ENCODE results near the gene FRY. TPM values are rescaled to one million over a fixed set of nuclear protein-coding genes. Genes with fewer than 3 reads are reported as not detected.

Gene FRY
- total RNA-seq, 5 donors from 2014 or later (not counting 1 experiment from before 2014, with no cell fraction given) = 11.5 to 35.3 (median 15.2) TPM

- ChIA-PET CTCF (interaction anchor here (1.5 kb wide), 2 partner anchors 9 to 328 kb away, joined by 4 read pairs; no protein-coding TSS in a partner anchor), POLR2A (no interaction called here)
- H3K27me3 Mint-ChIP-seq = no peaks in the 10 kb centered on the region
- Histone ChIP-seq H3K36me3 (ENCODE audit: control insufficient read depth in 2 of 2, extremely low read depth in 1 of 2, insufficient read depth in 1 of 2, low read length in 1 of 2) (peaks cover 0 to 4% of the 10 kb centered on the region in 2 donors), H3K27me3 (replicated peaks in 1 of 2; ENCODE audit: control insufficient read depth in 2 of 2, extremely low read depth in 1 of 2, insufficient read depth in 2 of 2, low read length in 1 of 2) (no peaks in the 10 kb centered on the region), H3K9me3 (no peaks in the 10 kb centered on the region), H3K4me1 (ENCODE audit: control insufficient read depth in 1 of 2, extremely low read depth in 1 of 2, insufficient read depth in 2 of 2, low read length in 2 of 2) (peaks cover 0 to 4% of the 10 kb centered on the region in 2 experiments), H3K27ac (ENCODE audit: low read length) (no peak overlapping the region), H3K4me3 (ENCODE audit: control insufficient read depth in 1 of 2, extremely low read depth in 1 of 2, low read length in 1 of 2) (no peak overlapping the region)
- no peak overlapping the region for H3K27ac Mint-ChIP-seq
- DNase-seq (no peak), ATAC-seq (replicated peaks in 1 of 4) (no peak)
- no peaks in the 10 kb centered on the region for H3K9me3 Mint-ChIP-seq
- no CpG with 5 or more reads among the region's 6 CpGs for whole genome bisulfite sequencing (ENCODE audit: insufficient coverage)
- peaks cover 10% of the 10 kb centered on the region for H3K36me3 Mint-ChIP-seq
- no peak overlapping the region for H3K4me3 Mint-ChIP-seq
- peaks cover 10 to 13% (median 10%) of the 10 kb centered on the region in 3 donors for H3K4me1 Mint-ChIP-seq
Observed at GRCh38 chr13:32237681-32238080, 206.1 kb downstream of the FRY start.

GRCh38 chr13:32243695-32244094, 212.1 kb downstream of the FRY start:
- Mint-ChIP-seq H3K4me3 (no peak overlapping the region), H3K9me3 (no peaks in the 10 kb centered on the region), H3K27me3 (no peaks in the 10 kb centered on the region), H3K4me1 (no peaks in the 10 kb centered on the region), H3K27ac (no peak overlapping the region), H3K36me3 (peaks cover 9% of the 10 kb centered on the region)
- POLR2A ChIA-PET = no interaction called here
- H3K4me1 ChIP-seq (ENCODE audit: control insufficient read depth in 1 of 2, extremely low read depth in 1 of 2, insufficient read depth in 2 of 2, low read length in 2 of 2) = peaks cover 0 to 1% of the 10 kb centered on the region in 2 experiments
- DNase-seq = no peak
- H3K9me3 ChIP-seq = no peaks in the 10 kb centered on the region
- H3K27ac ChIP-seq (ENCODE audit: low read length) = no peak overlapping the region
- CTCF ChIA-PET = no interaction called here
- H3K4me3 ChIP-seq (ENCODE audit: control insufficient read depth in 1 of 2, extremely low read depth in 1 of 2, low read length in 1 of 2) = no peak overlapping the region
- 100% methylated on average over 2 of the region's 5 CpGs for WGBS (ENCODE audit: insufficient coverage)
- H3K36me3 ChIP-seq (ENCODE audit: control insufficient read depth in 2 of 2, extremely low read depth in 1 of 2, insufficient read depth in 1 of 2, low read length in 1 of 2) = no peaks in the 10 kb centered on the region
- H3K27me3 ChIP-seq (replicated peaks in 1 of 2; ENCODE audit: control insufficient read depth in 2 of 2, extremely low read depth in 1 of 2, insufficient read depth in 2 of 2, low read length in 1 of 2) = no peaks in the 10 kb centered on the region
- no peak for ATAC-seq (replicated peaks in 1 of 4)

- CTCF ChIA-PET = interaction anchor here in 1 of 2 donors (0.7 to 0.8 kb wide), 2 partner anchors 9 to 10 kb away, joined by 3 to 4 read pairs; no protein-coding TSS in a partner anchor
- Mint-ChIP-seq H3K4me1 (no peaks in the 10 kb centered on the region), H3K4me3 (no peak overlapping the region), H3K27me3 (no peaks in the 10 kb centered on the region), H3K27ac (no peak overlapping the region), H3K9me3 (no peaks in the 10 kb centered on the region), H3K36me3 (peaks cover 3% of the 10 kb centered on the region)
- Histone ChIP-seq H3K36me3 (ENCODE audit: control insufficient read depth in 2 of 2, extremely low read depth in 1 of 2, insufficient read depth in 1 of 2, low read length in 1 of 2) (peaks cover 0 to 11% of the 10 kb centered on the region in 2 donors), H3K27ac (ENCODE audit: low read length) (no peak overlapping the region), H3K4me3 (ENCODE audit: control insufficient read depth in 1 of 2, extremely low read depth in 1 of 2, low read length in 1 of 2) (no peak overlapping the region), H3K4me1 (ENCODE audit: control insufficient read depth in 1 of 2, extremely low read depth in 1 of 2, insufficient read depth in 2 of 2, low read length in 2 of 2) (peaks cover 0 to 6% of the 10 kb centered on the region in 2 experiments), H3K27me3 (replicated peaks in 1 of 2; ENCODE audit: control insufficient read depth in 2 of 2, extremely low read depth in 1 of 2, insufficient read depth in 2 of 2, low read length in 1 of 2) (no peaks in the 10 kb centered on the region), H3K9me3 (no peaks in the 10 kb centered on the region)
- ATAC-seq (replicated peaks in 1 of 4) (no peak), DNase-seq (no peak)
- POLR2A ChIA-PET = no interaction called here
- WGBS (ENCODE audit: insufficient coverage) = no CpG with 5 or more reads among the region's 5 CpGs
Observed at GRCh38 chr13:32245555-32245954, 214.0 kb downstream of the FRY start.

- peaks cover 5% of the 10 kb centered on the region for H3K36me3 Mint-ChIP-seq
- no peaks in the 10 kb centered on the region for H3K27me3 Mint-ChIP-seq
- H3K4me1 ChIP-seq (ENCODE audit: control insufficient read depth in 1 of 2, extremely low read depth in 1 of 2, insufficient read depth in 2 of 2, low read length in 2 of 2) = peaks cover 0 to 6% of the 10 kb centered on the region in 2 experiments
- ATAC-seq (replicated peaks in 1 of 4) (peak; percentile 27 to 35 (median 33)), DNase-seq (peak in 18 of 35 experiments; percentile 2 to 34 (median 10))
- H3K4me3 Mint-ChIP-seq = no peak overlapping the region
- H3K4me1 Mint-ChIP-seq = no peaks in the 10 kb centered on the region
- peaks cover 0 to 11% of the 10 kb centered on the region in 2 donors for H3K36me3 ChIP-seq (ENCODE audit: control insufficient read depth in 2 of 2, extremely low read depth in 1 of 2, insufficient read depth in 1 of 2, low read length in 1 of 2)
- no peaks in the 10 kb centered on the region for H3K9me3 Mint-ChIP-seq
- WGBS (ENCODE audit: insufficient coverage) = 78% methylated on average over 2 of the region's 2 CpGs
- ChIA-PET POLR2A (no interaction called here), CTCF (interaction anchor here (0.6 to 1.4 kb wide), 3 partner anchors 10 to 1292 kb away, joined by 3 to 5 read pairs (median 4); no protein-coding TSS in a partner anchor)
- H3K27ac Mint-ChIP-seq = no peak overlapping the region
- H3K9me3 ChIP-seq = no peaks in the 10 kb centered on the region
- no peaks in the 10 kb centered on the region for H3K27me3 ChIP-seq (replicated peaks in 1 of 2; ENCODE audit: control insufficient read depth in 2 of 2, extremely low read depth in 1 of 2, insufficient read depth in 2 of 2, low read length in 1 of 2)
- no peak overlapping the region for H3K27ac ChIP-seq (ENCODE audit: low read length)
- H3K4me3 ChIP-seq (ENCODE audit: control insufficient read depth in 1 of 2, extremely low read depth in 1 of 2, low read length in 1 of 2) = no peak overlapping the region
Observed at GRCh38 chr13:32246468-32246867, 214.9 kb downstream of the FRY start.

- Histone ChIP-seq H3K4me1 (ENCODE audit: control insufficient read depth in 1 of 2, extremely low read depth in 1 of 2, insufficient read depth in 2 of 2, low read length in 2 of 2) (peaks cover 0 to 6% of the 10 kb centered on the region in 2 experiments), H3K36me3 (ENCODE audit: control insufficient read depth in 2 of 2, extremely low read depth in 1 of 2, insufficient read depth in 1 of 2, low read length in 1 of 2) (peaks cover 0 to 11% of the 10 kb centered on the region in 2 donors), H3K9me3 (no peaks in the 10 kb centered on the region), H3K27ac (ENCODE audit: low read length) (no peak overlapping the region), H3K27me3 (replicated peaks in 1 of 2; ENCODE audit: control insufficient read depth in 2 of 2, extremely low read depth in 1 of 2, insufficient read depth in 2 of 2, low read length in 1 of 2) (no peaks in the 10 kb centered on the region), H3K4me3 (ENCODE audit: control insufficient read depth in 1 of 2, extremely low read depth in 1 of 2, low read length in 1 of 2) (no peak overlapping the region)
- Mint-ChIP-seq H3K27ac (no peak overlapping the region), H3K36me3 (peaks cover 5% of the 10 kb centered on the region), H3K4me3 (no peak overlapping the region), H3K9me3 (no peaks in the 10 kb centered on the region), H3K4me1 (no peaks in the 10 kb centered on the region), H3K27me3 (no peaks in the 10 kb centered on the region)
- CTCF ChIA-PET = no interaction called here
- DNase-seq (no peak), ATAC-seq (replicated peaks in 1 of 4) (no peak)
- WGBS (ENCODE audit: insufficient coverage) = no CpG with 5 or more reads among the region's 1 CpG
- POLR2A ChIA-PET = interaction anchor here in 1 of 2 donors (0.5 kb wide), 1 partner anchor 68 kb away, joined by 4 read pairs; no protein-coding TSS in a partner anchor
Observed at GRCh38 chr13:32247887-32248286, 216.3 kb downstream of the FRY start.

- Histone ChIP-seq H3K27me3 (replicated peaks in 1 of 2; ENCODE audit: control insufficient read depth in 2 of 2, extremely low read depth in 1 of 2, insufficient read depth in 2 of 2, low read length in 1 of 2) (no peaks in the 10 kb centered on the region), H3K9me3 (no peaks in the 10 kb centered on the region), H3K4me3 (ENCODE audit: control insufficient read depth in 1 of 2, extremely low read depth in 1 of 2, low read length in 1 of 2) (no peak overlapping the region), H3K36me3 (ENCODE audit: control insufficient read depth in 2 of 2, extremely low read depth in 1 of 2, insufficient read depth in 1 of 2, low read length in 1 of 2) (peaks cover 0 to 11% of the 10 kb centered on the region in 2 donors), H3K27ac (ENCODE audit: low read length) (no peak overlapping the region), H3K4me1 (ENCODE audit: control insufficient read depth in 1 of 2, extremely low read depth in 1 of 2, insufficient read depth in 2 of 2, low read length in 2 of 2) (peaks cover 0 to 6% of the 10 kb centered on the region in 2 experiments)
- Mint-ChIP-seq H3K9me3 (no peaks in the 10 kb centered on the region), H3K4me3 (no peak overlapping the region), H3K4me1 (no peaks in the 10 kb centered on the region), H3K36me3 (peaks cover 5% of the 10 kb centered on the region), H3K27ac (no peak overlapping the region), H3K27me3 (no peaks in the 10 kb centered on the region)
- WGBS (ENCODE audit: insufficient coverage) = 52% methylated on average over 3 of the region's 3 CpGs
- no peak for ATAC-seq (replicated peaks in 1 of 4)
- ChIA-PET CTCF (no interaction called here), POLR2A (no interaction called here)
- DNase-seq = no peak
Observed at GRCh38 chr13:32248801-32249200, 217.2 kb downstream of the FRY start.
